AG08396 (cell line): Measurements from ENCODE around the gene ANGPTL1.

Experiments
- DNase-seq: peaks from one replicate; pipeline ENCODE4 v3.0.0; 2012; ENCODE audit warnings: low spot score, mixed read lengths

The ANGPTL1 gene

GRCh38 chr1:178870944-178871343 is at the start of gene ANGPTL1:
TSS of gene ANGPTL1 (minus strand) at chr1:178871077. CDS start at chr1:178865776, 5,301 bp downstream.
- DNase-seq = peak; percentile 22

GRCh38 chr1:178919581-178919980 is 48.7 kb upstream of the ANGPTL1 start:
- DNase-seq = no peak

- no peak for DNase-seq
Measured at GRCh38 chr1:178918955-178919354, 48.1 kb upstream of the ANGPTL1 start.

- DNase-seq = no peak
Measured at GRCh38 chr1:178918308-178918707, 47.4 kb upstream of the ANGPTL1 start.

GRCh38 chr1:178916448-178917174 is 45.7 kb upstream of the ANGPTL1 start:
- DNase-seq = no peak

GRCh38 chr1:178912597-178912996 is 41.7 kb upstream of the ANGPTL1 start:
- DNase-seq = no peak

GRCh38 chr1:178910023-178910422 is 39.1 kb upstream of the ANGPTL1 start:
- no peak for DNase-seq

GRCh38 chr1:178908358-178908757 is 37.5 kb upstream of the ANGPTL1 start:
- no peak for DNase-seq

GRCh38 chr1:178901482-178902125 is 30.7 kb upstream of the ANGPTL1 start:
- no peak for DNase-seq

GRCh38 chr1:178899402-178899801 is 28.5 kb upstream of the ANGPTL1 start:
- DNase-seq = no peak

GRCh38 chr1:178898401-178898800 is 27.5 kb upstream of the ANGPTL1 start:
- no peak for DNase-seq

GRCh38 chr1:178895928-178896327 is 25.1 kb upstream of the ANGPTL1 start:
- no peak for DNase-seq

GRCh38 chr1:178886551-178886950 is 15.7 kb upstream of the ANGPTL1 start:
- no peak for DNase-seq

- no peak for DNase-seq
Measured at GRCh38 chr1:178885869-178886268, 15.0 kb upstream of the ANGPTL1 start.

GRCh38 chr1:178881950-178882349 is 11.1 kb upstream of the ANGPTL1 start:
- DNase-seq = no peak

- no peak for DNase-seq
Measured at GRCh38 chr1:178877896-178878295, 7.0 kb upstream of the ANGPTL1 start.

- no peak for DNase-seq
Measured at GRCh38 chr1:178875936-178876335, 5.1 kb upstream of the ANGPTL1 start.

GRCh38 chr1:178874966-178875365 is 4.1 kb upstream of the ANGPTL1 start:
- no peak for DNase-seq

- no peak for DNase-seq
Measured at GRCh38 chr1:178871551-178872320, 859 bp upstream of the ANGPTL1 start.

GRCh38 chr1:178870221-178870620 is 656 bp downstream of the ANGPTL1 start:
- DNase-seq = no peak

GRCh38 chr1:178869119-178869697 is 1.7 kb downstream of the ANGPTL1 start:
- DNase-seq = peak; percentile 15

GRCh38 chr1:178868706-178869105 is 2.2 kb downstream of the ANGPTL1 start:
- DNase-seq = no peak

GRCh38 chr1:178867670-178868069 is 3.2 kb downstream of the ANGPTL1 start:
- no peak for DNase-seq
